Common myeloid progenitor, CD34-positive (primary cell): ENCODE results near the gene PLD2.

Experiments used
- CTCF ChIA-PET: fragments of 350-600 bp; sonication (Branson Sonifier 250); formaldehyde crosslinking; loops from one replicate; lab custom pipeline; 2021; ENCODE audit warnings: antibody characterized with exemption; lab: Charles Lee
- POLR2A ChIA-PET: fragments of 350-600 bp; sonication (Branson Sonifier 250); formaldehyde crosslinking; loops from one replicate; lab custom pipeline; 2021; ENCODE audit warnings: antibody characterized with exemption; lab: Charles Lee
- DNase-seq, 3 donors: peaks; one replicate each; pipeline versions ENCODE4 v3.0.0 to v3.0.0-alpha.2; 2013
- H3K27ac ChIP-seq, 2 experiments: 1 replicate in 1 of 2; 2 replicates in 1 of 2; pipeline ENCODE4 v1.7.0; 2013; ENCODE audit warnings: inconsistent platforms in 2 of 2, low read length in 2 of 2, mild to moderate bottlenecking in 2 of 2, low read depth in 1 of 2, moderate library complexity in 1 of 2; ENCODE audit not compliant: severe bottlenecking in 2 of 2, insufficient read depth in 1 of 2, poor library complexity in 1 of 2
- H3K27me3 ChIP-seq, 5 experiments: replicated peaks in 2 of 5; 1 replicate in 3 of 5; 2 replicates in 2 of 5; pipeline versions ENCODE4 v1.6.1 to v1.7.0; 2013; ENCODE audit warnings: low read length in 4 of 5, mild to moderate bottlenecking in 2 of 5, moderate library complexity in 2 of 5, inconsistent platforms in 1 of 5; ENCODE audit not compliant: insufficient read depth in 5 of 5, control insufficient read depth in 4 of 5
- H3K36me3 ChIP-seq, 4 experiments: 1 replicate in 2 of 4; 2 replicates in 2 of 4; pipeline versions ENCODE4 v1.6.1 to v1.7.0; 2013; ENCODE audit warnings: low read length in 3 of 4, control low read depth in 1 of 4, mild to moderate bottlenecking in 1 of 4; ENCODE audit not compliant: control insufficient read depth in 4 of 4, insufficient read depth in 4 of 4
- H3K4me1 ChIP-seq, 4 experiments: 1 replicate in 3 of 4; 2 replicates in 1 of 4; pipeline versions ENCODE4 v1.6.1 to v1.7.1; 2013; ENCODE audit warnings: low read length in 3 of 4, mild to moderate bottlenecking in 3 of 4, control low read depth in 1 of 4, inconsistent platforms in 1 of 4, moderate library complexity in 1 of 4; ENCODE audit not compliant: control insufficient read depth in 4 of 4, insufficient read depth in 4 of 4; ENCODE audit errors: control extremely low read depth in 1 of 4
- H3K4me3 ChIP-seq, 7 experiments: 1 replicate in 4 of 7; 2 replicates in 3 of 7; pipeline versions ENCODE4 v1.5.1 to v1.7.0; 2013; ENCODE audit warnings: mild to moderate bottlenecking in 7 of 7, low read length in 6 of 7, moderate library complexity in 6 of 7, inconsistent platforms in 2 of 7, low read depth in 2 of 7, control low read depth in 1 of 7; ENCODE audit not compliant: insufficient read depth in 4 of 7, control insufficient read depth in 1 of 7; ENCODE audit errors: extremely low read depth in 1 of 7
- H3K9me3 ChIP-seq, 5 experiments: 1 replicate in 4 of 5; 2 replicates in 1 of 5; pipeline versions ENCODE4 v1.6.1 to v1.7.1; 2013; ENCODE audit warnings: low read length in 4 of 5, mild to moderate bottlenecking in 2 of 5, inconsistent platforms in 1 of 5, low read depth in 1 of 5, moderate library complexity in 1 of 5; ENCODE audit not compliant: control insufficient read depth in 4 of 5, insufficient read depth in 2 of 5; ENCODE audit errors: control extremely low read depth in 1 of 5
- WGBS: methylation state at CpG from one replicate; pipeline ENCODE4 v1.1.5; 2013; ENCODE audit not compliant: insufficient coverage; 5-methylcytosine and 5-hydroxymethylcytosine counted together

Gene PLD2

GRCh38 chr17:4789951-4790704, 16.8 kb upstream of the PLD2 start:
- Histone ChIP-seq H3K27ac (peak overlapping the region in 1 of 2 experiments; percentile 38), H3K27me3 (peaks cover 0 to 50% (median 28%) of the 10 kb centered on the region in 5 experiments), H3K36me3 (no peaks in the 10 kb centered on the region), H3K4me3 (peak overlapping the region; percentile 33 to 80 (median 63)), H3K4me1 (peaks cover 0 to 37% (median 29%) of the 10 kb centered on the region in 4 experiments), H3K9me3 (no peaks in the 10 kb centered on the region)
- CTCF ChIA-PET = interaction anchor here (0.8 to 5.9 kb wide), 26 partner anchors 8 to 150 kb away, joined by 3 to 40 read pairs (median 4); partner anchors contain the start of genes C17orf107, MED11, PLD2 and RNF167
- POLR2A ChIA-PET = interaction anchor here (0.6 to 2.2 kb wide), 4 partner anchors 9 to 80 kb away, joined by 3 to 6 read pairs (median 4); partner anchors contain the start of genes ARRB2 and PLD2
- DNase-seq = peak; percentile 80 to 83 (median 81)
- under 1% methylated on average over 79 of the region's 91 CpGs for WGBS

GRCh38 chr17:4790705-4791088, 16.3 kb upstream of the PLD2 start:
- H3K36me3 ChIP-seq = no peaks in the 10 kb centered on the region
- peak overlapping the region in 6 of 7 experiments; percentile 33 to 80 (median 68) for H3K4me3 ChIP-seq
- H3K27ac ChIP-seq = peak overlapping the region in 1 of 2 experiments; percentile 38
- peaks cover 0 to 31% (median 25%) of the 10 kb centered on the region in 4 experiments for H3K4me1 ChIP-seq
- peaks cover 0 to 45% (median 25%) of the 10 kb centered on the region in 5 experiments for H3K27me3 ChIP-seq
- H3K9me3 ChIP-seq = no peaks in the 10 kb centered on the region
- 68% methylated on average over 3 of the region's 7 CpGs for WGBS
- POLR2A ChIA-PET = interaction anchor here (1.3 to 2.2 kb wide), 2 partner anchors 16 to 81 kb away, joined by 3 to 6 read pairs; partner anchors contain the start of genes ARRB2 and PLD2
- CTCF ChIA-PET = interaction anchor here (0.8 to 5.9 kb wide), 18 partner anchors 9 to 109 kb away, joined by 3 to 40 read pairs (median 4); partner anchors contain the start of genes C17orf107, MED11 and PLD2
- DNase-seq = no peak

- Histone ChIP-seq H3K27me3 (peaks cover 0 to 5% (median 3%) of the 10 kb centered on the region in 5 experiments), H3K4me3 (no peak overlapping the region), H3K36me3 (peaks cover 2 to 21% (median 17%) of the 10 kb centered on the region in 4 experiments), H3K9me3 (no peaks in the 10 kb centered on the region), H3K4me1 (peaks cover 2 to 18% (median 11%) of the 10 kb centered on the region in 4 experiments), H3K27ac (no peak overlapping the region)
- ChIA-PET POLR2A (no interaction called here), CTCF (no interaction called here)
- WGBS = no CpG with 5 or more reads among the region's 1 CpG
- DNase-seq = no peak
These were observed 11.8 kb upstream of the PLD2 start for GRCh38 chr17:4795168-4795567.

- H3K4me3 ChIP-seq = peak overlapping the region; percentile 84 to 100 (median 96)
- peaks cover 2 to 21% (median 18%) of the 10 kb centered on the region in 4 experiments for H3K36me3 ChIP-seq
- ChIA-PET POLR2A (interaction anchor here (1.0 kb wide), 1 partner anchor 10 kb away, joined by 3 read pairs; no protein-coding TSS in a partner anchor), CTCF (interaction anchor here (2.1 kb wide), 1 partner anchor 10 kb away, joined by 14 read pairs; the partner anchor contains the start of gene PLD2)
- H3K4me1 ChIP-seq = peaks cover 2 to 12% (median 6%) of the 10 kb centered on the region in 4 experiments
- DNase-seq = peak in 1 of 3 donors; percentile 13
- no peaks in the 10 kb centered on the region for H3K9me3 ChIP-seq
- H3K27me3 ChIP-seq = peaks cover 0 to 5% (median 0%) of the 10 kb centered on the region in 5 experiments
- H3K27ac ChIP-seq = peak overlapping the region; percentile 84 to 87
- no CpG with 5 or more reads among the region's 7 CpGs for WGBS
These were observed 10.4 kb upstream of the PLD2 start for GRCh38 chr17:4796552-4796920.

- H3K4me1 ChIP-seq = peaks cover 2 to 12% (median 6%) of the 10 kb centered on the region in 4 experiments
- 76% methylated on average over 8 of the region's 10 CpGs for WGBS
- ChIA-PET CTCF (interaction anchor here (0.7 to 1.1 kb wide), 3 partner anchors 10 to 81 kb away, joined by 3 to 4 read pairs (median 3); no protein-coding TSS in a partner anchor), POLR2A (no interaction called here)
- peaks cover 2 to 21% (median 18%) of the 10 kb centered on the region in 4 experiments for H3K36me3 ChIP-seq
- no peak overlapping the region for H3K27ac ChIP-seq
- no peak for DNase-seq
- no peak overlapping the region for H3K4me3 ChIP-seq
- H3K9me3 ChIP-seq = no peaks in the 10 kb centered on the region
- H3K27me3 ChIP-seq = peaks cover 0 to 3% (median 0%) of the 10 kb centered on the region in 5 experiments
These were observed 6.3 kb upstream of the PLD2 start for GRCh38 chr17:4800462-4801196.

- Histone ChIP-seq H3K27ac (no peak within 1 kb of the TSS), H3K9me3 (no peaks in the 10 kb centered on the region), H3K4me3 (no peak within 1 kb of the TSS), H3K36me3 (peaks cover 2 to 20% (median 18%) of the 10 kb centered on the region in 4 experiments), H3K4me1 (peaks cover 0 to 6% (median 5%) of the 10 kb centered on the region in 4 experiments), H3K27me3 (peaks cover 0 to 6% (median 3%) of the 10 kb centered on the region in 5 experiments)
- 90% methylated on average over 2 of the region's 9 CpGs for WGBS
- POLR2A ChIA-PET = no interaction called here
- CTCF ChIA-PET = interaction anchor here (1.9 kb wide), 1 partner anchor 12 kb away, joined by 4 read pairs; no protein-coding TSS in a partner anchor
- no peak for DNase-seq
These were observed 4.7 kb upstream of the PLD2 start, which contains the start of gene C17orf114 for GRCh38 chr17:4802228-4802627. TSS of gene C17orf114 (minus strand) at chr17:4802328.
